ENCODE measurements around the gene MTO1. TPM values are rescaled to one million over a fixed set of nuclear protein-coding genes. Genes with fewer than 3 reads are reported as not detected.
A peak's percentile ranks its signal among the peaks of the same experiment; 100 is the strongest.
"Not testable (repeated sequence)": the region's sequence is repeated elsewhere in the genome, so short reads cannot be mapped to it uniquely, and the experiment has no call there.

MTO1 gene
- total RNA-seq, 1 donor from 2014 or later: 24.8 TPM

- peaks cover 53% of the 10 kb centered on the region for H3K36me3 Mint-ChIP-seq (ENCODE audit: unreplicated experiment)
- H3K9me3 Mint-ChIP-seq (ENCODE audit: unreplicated experiment); H3K27me3 Mint-ChIP-seq (ENCODE audit: unreplicated experiment): not testable (repeated sequence)
- peak overlapping the region; percentile 95 for H3K4me3 Mint-ChIP-seq (ENCODE audit: unreplicated experiment)
- peak overlapping the region; percentile 99 for H3K27ac Mint-ChIP-seq (ENCODE audit: unreplicated experiment)
- H3K4me1 Mint-ChIP-seq (ENCODE audit: unreplicated experiment): peaks cover 51% of the 10 kb centered on the region
- peak; percentile 6 for DNase-seq (ENCODE audit: extremely low spot score, unreplicated experiment)
Measured at GRCh38 chr6:73518982-73519881, 57.7 kb downstream of the MTO1 start.

- H3K9me3 Mint-ChIP-seq (ENCODE audit: unreplicated experiment): no peaks in the 10 kb centered on the region
- no peaks in the 10 kb centered on the region for H3K27me3 Mint-ChIP-seq (ENCODE audit: unreplicated experiment)
- H3K36me3 Mint-ChIP-seq (ENCODE audit: unreplicated experiment): peaks cover 48% of the 10 kb centered on the region
- no peak for TF ChIP-seq CTCF (IDR thresholded peaks at IDR 0.05)
- peak overlapping the region; percentile 95 for H3K4me3 Mint-ChIP-seq (ENCODE audit: unreplicated experiment)
- peak overlapping the region; percentile 99 for H3K27ac Mint-ChIP-seq (ENCODE audit: unreplicated experiment)
- peaks cover 53% of the 10 kb centered on the region for H3K4me1 Mint-ChIP-seq (ENCODE audit: unreplicated experiment)
- DNase-seq (ENCODE audit: extremely low spot score, unreplicated experiment): peak; percentile 92
Measured at GRCh38 chr6:73519926-73520687, 58.6 kb downstream of the MTO1 start.

- Mint-ChIP-seq H3K27ac (ENCODE audit: unreplicated experiment) (peak within 1 kb of the TSS; percentile 99), H3K4me3 (ENCODE audit: unreplicated experiment) (peak within 1 kb of the TSS; percentile 95), H3K36me3 (ENCODE audit: unreplicated experiment) (peaks cover 45% of the 10 kb centered on the region), H3K27me3 (ENCODE audit: unreplicated experiment) (no peaks in the 10 kb centered on the region), H3K9me3 (ENCODE audit: unreplicated experiment) (no peaks in the 10 kb centered on the region), H3K4me1 (ENCODE audit: unreplicated experiment) (peaks cover 49% of the 10 kb centered on the region)
- peak; percentile 100 for DNase-seq (ENCODE audit: extremely low spot score, unreplicated experiment)
- TF ChIP-seq CTCF (IDR thresholded peaks at IDR 0.05): no peak
Measured at GRCh38 chr6:73520688-73521350, 59.3 kb downstream of the MTO1 start, which contains the start of gene EEF1A1. Gene EEF1A1, minus strand, starts transcription at chr6:73521032. Its CDS starts 1,006 bp downstream, at chr6:73520026.

- DNase-seq (ENCODE audit: extremely low spot score, unreplicated experiment): peak; percentile 92
- H3K27ac Mint-ChIP-seq (ENCODE audit: unreplicated experiment): peak overlapping the region; percentile 99
- H3K4me3 Mint-ChIP-seq (ENCODE audit: unreplicated experiment): peak overlapping the region; percentile 95
- no peaks in the 10 kb centered on the region for H3K27me3 Mint-ChIP-seq (ENCODE audit: unreplicated experiment)
- no peaks in the 10 kb centered on the region for H3K9me3 Mint-ChIP-seq (ENCODE audit: unreplicated experiment)
- peaks cover 49% of the 10 kb centered on the region for H3K4me1 Mint-ChIP-seq (ENCODE audit: unreplicated experiment)
- TF ChIP-seq CTCF (IDR thresholded peaks at IDR 0.05): no peak
- peaks cover 40% of the 10 kb centered on the region for H3K36me3 Mint-ChIP-seq (ENCODE audit: unreplicated experiment)
Measured at GRCh38 chr6:73521351-73521985, 59.9 kb downstream of the MTO1 start.

Measured in osteocyte (in vitro differentiated cells).